ENCODE results near the gene PLEKHH2.
"Not testable (repeated sequence)": the region's sequence is repeated elsewhere in the genome, so short reads cannot be mapped to it uniquely, and the experiment has no call there.

PLEKHH2 gene

DNA sequence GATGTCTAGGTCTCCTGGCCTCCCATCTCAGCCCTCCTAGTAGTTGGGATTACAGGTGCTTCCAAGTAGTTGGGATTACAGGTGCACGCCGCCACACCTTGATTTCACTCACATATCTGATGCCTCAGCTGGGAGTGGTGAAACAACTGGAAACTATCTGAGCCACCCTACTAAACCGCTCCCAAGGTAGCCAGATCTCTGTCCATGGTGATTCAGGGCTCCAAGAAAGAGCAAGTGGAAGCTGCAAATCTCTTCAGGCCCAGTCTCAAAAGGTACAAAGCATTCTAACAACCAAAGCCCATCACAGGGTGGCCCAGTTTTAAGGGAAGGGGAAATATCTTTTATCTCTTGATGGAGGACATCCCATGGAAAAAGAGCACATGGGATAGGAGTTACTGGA, 20.2 kb downstream of the PLEKHH2 start:
- CTCF ChIA-PET: no interaction called here
- DNase-seq (ENCODE audit: extremely low spot score): no peak
- TF ChIP-seq LEF1 (IDR thresholded peaks at IDR 0.05; ENCODE audit: borderline replicate concordance): no peak
- no peak for TF ChIP-seq FOXA1 (IDR thresholded peaks at IDR 0.05)
- no peak for TF ChIP-seq FOXK2 (IDR thresholded peaks at IDR 0.05)
- TF ChIP-seq ZNF384 (IDR thresholded peaks at IDR 0.05): no peak
- no peak for TF ChIP-seq ARNT (IDR thresholded peaks at IDR 0.05)
- no peak for TF ChIP-seq TARDBP (IDR thresholded peaks at IDR 0.05)
- TF ChIP-seq SUZ12 (IDR thresholded peaks at IDR 0.05): no peak
- no peak for TF ChIP-seq PKNOX1 (IDR thresholded peaks at IDR 0.05)
- TF ChIP-seq HDGF (IDR thresholded peaks at IDR 0.05; ENCODE audit: borderline replicate concordance): no peak
- no peak for TF ChIP-seq BHLHE40 (IDR thresholded peaks at IDR 0.05; ENCODE audit: borderline replicate concordance)
- TF ChIP-seq SP1 (IDR thresholded peaks at IDR 0.05): no peak
- TF ChIP-seq ELF4 (IDR thresholded peaks at IDR 0.05): no peak
- no peak for TF ChIP-seq L3MBTL2 (conservative IDR thresholded peaks at IDR 0.05)
- no peak for TF ChIP-seq NFRKB (IDR thresholded peaks at IDR 0.05)
- TF ChIP-seq FOXM1 (IDR thresholded peaks at IDR 0.05; ENCODE audit: borderline replicate concordance): no peak
- no peak for TF ChIP-seq CTBP1 (IDR thresholded peaks at IDR 0.05; ENCODE audit: borderline replicate concordance)
- POLR2A ChIA-PET: no interaction called here

GRCh38 chr2:43675646-43676321, 38.7 kb downstream of the PLEKHH2 start:
- TF ChIP-seq CTBP1 (IDR thresholded peaks at IDR 0.05; ENCODE audit: borderline replicate concordance): no peak
- no peak for TF ChIP-seq TARDBP (IDR thresholded peaks at IDR 0.05)
- TF ChIP-seq FOXK2 (IDR thresholded peaks at IDR 0.05): no peak
- TF ChIP-seq SP1 (IDR thresholded peaks at IDR 0.05): no peak
- TF ChIP-seq SUZ12 (IDR thresholded peaks at IDR 0.05): no peak
- no peak for TF ChIP-seq PKNOX1 (IDR thresholded peaks at IDR 0.05)
- TF ChIP-seq ARNT (IDR thresholded peaks at IDR 0.05): no peak
- no peak for DNase-seq (ENCODE audit: extremely low spot score)
- ChIA-PET POLR2A (interaction anchor here (0.6 to 1.3 kb wide), 4 partner anchors 9 to 98 kb away, joined by 3 to 6 read pairs (median 3); partner anchors contain the start of genes DYNC2LI1 and PLEKHH2), CTCF (no interaction called here)

- no peak for TF ChIP-seq SUZ12 (IDR thresholded peaks at IDR 0.05)
- TF ChIP-seq FOXM1 (IDR thresholded peaks at IDR 0.05; ENCODE audit: borderline replicate concordance): no peak
- no peak for TF ChIP-seq FOXA1 (IDR thresholded peaks at IDR 0.05)
- no peak for TF ChIP-seq ELF4 (IDR thresholded peaks at IDR 0.05)
- TF ChIP-seq L3MBTL2 (conservative IDR thresholded peaks at IDR 0.05): no peak
- TF ChIP-seq BHLHE40 (IDR thresholded peaks at IDR 0.05; ENCODE audit: borderline replicate concordance): no peak
- no peak for TF ChIP-seq NFRKB (IDR thresholded peaks at IDR 0.05)
- TF ChIP-seq HDGF (IDR thresholded peaks at IDR 0.05; ENCODE audit: borderline replicate concordance): no peak
- no peak for TF ChIP-seq ARNT (IDR thresholded peaks at IDR 0.05)
- no peak for TF ChIP-seq TARDBP (IDR thresholded peaks at IDR 0.05)
- no peak for TF ChIP-seq SP1 (IDR thresholded peaks at IDR 0.05)
- no peak for TF ChIP-seq PKNOX1 (IDR thresholded peaks at IDR 0.05)
- no peak for TF ChIP-seq ZNF384 (IDR thresholded peaks at IDR 0.05)
- no peak for TF ChIP-seq LEF1 (IDR thresholded peaks at IDR 0.05; ENCODE audit: borderline replicate concordance)
- no peak for TF ChIP-seq FOXK2 (IDR thresholded peaks at IDR 0.05)
- TF ChIP-seq CTBP1 (IDR thresholded peaks at IDR 0.05; ENCODE audit: borderline replicate concordance): no peak
- ChIA-PET POLR2A (interaction anchor here (0.6 to 1.3 kb wide), 4 partner anchors 8 to 98 kb away, joined by 3 to 6 read pairs (median 3); partner anchors contain the start of genes DYNC2LI1 and PLEKHH2), CTCF (no interaction called here)
- DNase-seq (ENCODE audit: extremely low spot score): peak; percentile 37
Observed at GRCh38 chr2:43676322-43677050, 39.4 kb downstream of the PLEKHH2 start, which contains the start of gene C1GALT1C1L. TSS of gene C1GALT1C1L (minus strand) at chr2:43676429. CDS start at chr2:43676322, 107 bp downstream.

- CTCF ChIA-PET; DNase-seq (ENCODE audit: extremely low spot score); POLR2A ChIA-PET: not testable (repeated sequence)
Observed at GRCh38 chr2:43677783-43678182, 40.7 kb downstream of the PLEKHH2 start.

DNA sequence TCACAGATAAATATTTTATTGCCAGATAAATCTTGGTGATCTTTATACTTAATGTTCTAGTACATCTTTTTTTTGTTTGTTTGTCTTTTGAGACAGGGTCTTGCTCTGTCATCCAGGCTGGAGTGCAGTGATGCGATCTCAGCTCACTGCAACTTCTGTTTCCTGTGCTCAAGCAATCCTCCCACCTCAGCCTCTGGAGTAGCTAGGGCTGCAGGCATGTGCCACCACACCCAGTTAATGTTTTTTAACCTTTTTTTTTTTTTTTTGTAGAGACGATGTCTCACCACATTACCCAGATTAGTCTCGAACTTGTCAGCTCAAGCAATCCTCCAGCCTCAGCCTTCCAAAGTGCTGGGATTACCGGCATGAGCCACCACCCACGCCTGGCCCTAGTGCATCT, 48.3 kb downstream of the PLEKHH2 start:
- POLR2A ChIA-PET: interaction anchor here (0.9 kb wide), 1 partner anchor 9 kb away, joined by 3 read pairs; the partner anchor contains the start of gene C1GALT1C1L

More for the DNA sequence above, 48.3 kb downstream of the PLEKHH2 start:
- TF ChIP-seq L3MBTL2 (conservative IDR thresholded peaks at IDR 0.05): no peak
- no peak for TF ChIP-seq SP1 (IDR thresholded peaks at IDR 0.05)
- TF ChIP-seq SUZ12 (IDR thresholded peaks at IDR 0.05): no peak
- no peak for TF ChIP-seq CTBP1 (IDR thresholded peaks at IDR 0.05; ENCODE audit: borderline replicate concordance)
- no peak for TF ChIP-seq PKNOX1 (IDR thresholded peaks at IDR 0.05)
- TF ChIP-seq FOXA1 (IDR thresholded peaks at IDR 0.05): no peak
- TF ChIP-seq FOXM1 (IDR thresholded peaks at IDR 0.05; ENCODE audit: borderline replicate concordance): no peak
- no peak for TF ChIP-seq NFRKB (IDR thresholded peaks at IDR 0.05)
- no peak for TF ChIP-seq TARDBP (IDR thresholded peaks at IDR 0.05)
- no peak for TF ChIP-seq BHLHE40 (IDR thresholded peaks at IDR 0.05; ENCODE audit: borderline replicate concordance)
- no peak for TF ChIP-seq ZNF384 (IDR thresholded peaks at IDR 0.05)
- no peak for TF ChIP-seq ELF4 (IDR thresholded peaks at IDR 0.05)
- no peak for TF ChIP-seq HDGF (IDR thresholded peaks at IDR 0.05; ENCODE audit: borderline replicate concordance)
- no peak for TF ChIP-seq LEF1 (IDR thresholded peaks at IDR 0.05; ENCODE audit: borderline replicate concordance)
- no peak for TF ChIP-seq FOXK2 (IDR thresholded peaks at IDR 0.05)
- TF ChIP-seq ARNT (IDR thresholded peaks at IDR 0.05): no peak
- CTCF ChIA-PET: interaction anchor here (0.7 kb wide), 1 partner anchor 18 kb away, joined by 12 read pairs; no protein-coding TSS in a partner anchor
- no peak for DNase-seq (ENCODE audit: extremely low spot score)

Measured in HEK293T (cell line).